DMS79 (cell line): ENCODE data around the gene DUS2.
"Not testable (repeated sequence)": the region's sequence is repeated elsewhere in the genome, so short reads cannot be mapped to it uniquely, and the experiment has no call there.

Source experiments
- DNase-seq: peaks from one replicate; lab custom pipeline; 2025; lab: John Stamatoyannopoulos, UW

Gene DUS2

GRCh38 chr16:68022728-68023537, at the start of gene DUS2, which contains the start of gene DDX28:
Gene DUS2 (plus strand): TSS chr16:68023284. CDS start chr16:68038024, 14,740 bp downstream.
Gene DDX28 (minus strand): TSS chr16:68023232. CDS start chr16:68023202, 30 bp downstream.
- peak; percentile 42 for DNase-seq

GRCh38 chr16:67975321-67976105, 47.6 kb upstream of the DUS2 start:
- DNase-seq = no peak

GRCh38 chr16:67976205-67976604, 46.9 kb upstream of the DUS2 start:
- no peak for DNase-seq

GRCh38 chr16:67977005-67977404, 46.1 kb upstream of the DUS2 start:
- DNase-seq = no peak

GRCh38 chr16:67977469-67978227, 45.4 kb upstream of the DUS2 start:
- DNase-seq = no peak

GRCh38 chr16:67979955-67980678, 43.0 kb upstream of the DUS2 start, which contains the start of gene DPEP3:
Gene DPEP3 (minus strand): TSS chr16:67980499. CDS start chr16:67980380, 119 bp downstream.
- DNase-seq = no peak

- DNase-seq = no peak
Observed at GRCh38 chr16:67982011-67982696, 40.9 kb upstream of the DUS2 start.

GRCh38 chr16:67986949-67987348, 36.1 kb upstream of the DUS2 start:
- no peak for DNase-seq

GRCh38 chr16:67987460-67988160, 35.5 kb upstream of the DUS2 start:
- DNase-seq = no peak

- no peak for DNase-seq
Observed at GRCh38 chr16:67988675-67989074, 34.4 kb upstream of the DUS2 start.

- DNase-seq = no peak
Observed at GRCh38 chr16:67989322-67990017, 33.6 kb upstream of the DUS2 start.

GRCh38 chr16:67990018-67990386, 33.1 kb upstream of the DUS2 start:
- DNase-seq = no peak

GRCh38 chr16:67992661-67993206, 30.4 kb upstream of the DUS2 start:
- no peak for DNase-seq

- no peak for DNase-seq
Observed at GRCh38 chr16:67993207-67994039, 29.7 kb upstream of the DUS2 start.

- DNase-seq = not testable (repeated sequence)
Observed at GRCh38 chr16:67994040-67994408, 29.1 kb upstream of the DUS2 start.

GRCh38 chr16:67995423-67995822, 27.7 kb upstream of the DUS2 start:
- DNase-seq = no peak

GRCh38 chr16:67996666-67997065, 26.4 kb upstream of the DUS2 start:
- no peak for DNase-seq

- not testable (repeated sequence) for DNase-seq
Observed at GRCh38 chr16:67998231-67998778, 24.8 kb upstream of the DUS2 start.
